ENCODE data around the gene TMEM41A. TPM values are rescaled to one million over a fixed set of nuclear protein-coding genes. Genes with fewer than 3 reads are reported as not detected.
"Not testable (repeated sequence)": the region's sequence is repeated elsewhere in the genome, so short reads cannot be mapped to it uniquely, and the experiment has no call there.

Gene TMEM41A
- total RNA-seq, 3 donors from 2014 or later: 25.1 to 28.0 (median 25.6) TPM

DNA sequence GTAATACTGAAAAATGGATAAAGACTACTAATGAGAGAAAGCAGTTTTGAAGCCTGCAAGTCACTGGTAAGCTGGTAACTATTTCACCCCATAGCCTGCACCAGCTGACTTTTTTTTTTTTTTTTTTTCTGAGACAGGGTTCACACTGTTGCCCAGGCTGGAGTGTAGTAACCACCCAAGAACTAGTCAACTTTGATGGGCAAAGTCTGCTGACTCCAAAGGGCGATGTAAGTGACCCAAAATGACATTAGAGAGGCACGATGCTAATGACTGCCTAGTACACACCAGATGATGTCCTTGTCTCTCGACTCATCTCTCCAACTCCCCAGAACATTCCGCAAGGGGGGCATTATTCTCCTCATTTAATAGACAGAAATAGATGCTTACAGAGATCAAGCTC lies 12.9 kb upstream of the TMEM41A start:
- no peaks in the 10 kb centered on the region for H3K36me3 Mint-ChIP-seq (ENCODE audit: insufficient read depth)
- peaks cover 8% of the 10 kb centered on the region for H3K27me3 Mint-ChIP-seq (ENCODE audit: low read depth)
- no peaks in the 10 kb centered on the region for H3K9me3 Mint-ChIP-seq
- ATAC-seq (no peak), DNase-seq (no peak)
- H3K4me3 Mint-ChIP-seq: no peak overlapping the region
- no peaks in the 10 kb centered on the region for H3K4me1 Mint-ChIP-seq (ENCODE audit: low read depth)

GRCh38 chr3:185508335-185508991 lies 9.6 kb upstream of the TMEM41A start:
- Mint-ChIP-seq H3K9me3 (no peaks in the 10 kb centered on the region), H3K4me1 (ENCODE audit: low read depth) (no peaks in the 10 kb centered on the region), H3K4me3 (no peak overlapping the region), H3K36me3 (ENCODE audit: insufficient read depth) (no peaks in the 10 kb centered on the region), H3K27me3 (ENCODE audit: low read depth) (peaks cover 5% of the 10 kb centered on the region)
- DNase-seq: no peak
- ATAC-seq: no peak

DNA sequence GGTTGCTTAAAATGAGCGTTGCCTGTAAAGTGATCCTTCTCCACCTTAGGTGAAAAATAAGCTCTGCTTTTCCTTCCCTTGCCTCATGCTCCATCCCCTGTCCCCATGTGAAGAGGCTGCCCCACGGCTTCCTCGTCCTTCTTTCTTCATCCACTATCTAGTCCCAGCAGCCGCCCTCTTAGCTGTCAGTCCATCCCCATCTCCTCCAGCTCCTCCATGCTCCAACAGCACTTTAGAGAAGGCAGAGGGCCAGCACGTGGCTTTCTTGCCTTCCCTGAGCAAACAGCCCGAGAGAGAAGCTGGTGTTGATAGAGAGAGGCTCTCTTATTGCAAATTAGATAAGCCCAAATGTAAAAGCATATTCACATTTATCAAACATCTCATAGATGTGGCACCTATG lies 9.0 kb upstream of the TMEM41A start:
- Mint-ChIP-seq H3K4me1 (ENCODE audit: low read depth) (no peaks in the 10 kb centered on the region), H3K9me3 (no peaks in the 10 kb centered on the region), H3K4me3 (no peak overlapping the region), H3K36me3 (ENCODE audit: insufficient read depth) (no peaks in the 10 kb centered on the region), H3K27me3 (ENCODE audit: low read depth) (peaks cover 2% of the 10 kb centered on the region)
- no peak for ATAC-seq
- no peak for DNase-seq

DNA sequence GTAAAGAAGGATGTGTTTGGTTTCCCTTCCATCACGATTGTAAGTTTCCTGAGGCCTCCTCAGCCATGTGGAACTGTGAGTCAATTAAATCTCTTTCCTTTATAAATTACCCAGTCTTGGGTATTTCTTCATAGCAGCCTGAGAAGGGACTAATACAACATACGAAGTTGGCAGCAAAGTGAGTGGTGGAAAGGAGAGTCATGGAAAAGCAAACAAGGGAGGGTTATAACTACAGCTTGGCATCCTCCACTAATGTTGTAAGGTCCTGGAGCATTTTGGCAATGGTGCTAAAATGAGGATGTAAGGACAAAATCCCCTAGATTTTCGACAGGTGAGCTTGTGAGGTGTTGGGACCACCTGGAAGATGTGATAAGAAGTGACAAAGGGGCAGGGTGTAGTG lies 5.8 kb upstream of the TMEM41A start:
- Mint-ChIP-seq H3K9me3 (no peaks in the 10 kb centered on the region), H3K4me3 (no peak overlapping the region), H3K36me3 (ENCODE audit: insufficient read depth) (no peaks in the 10 kb centered on the region), H3K27me3 (ENCODE audit: low read depth) (peaks cover 5% of the 10 kb centered on the region), H3K4me1 (ENCODE audit: low read depth) (no peaks in the 10 kb centered on the region)
- DNase-seq (no peak), ATAC-seq (no peak)

GRCh38 chr3:185503521-185503920 lies 4.7 kb upstream of the TMEM41A start:
- Mint-ChIP-seq H3K4me1 (ENCODE audit: low read depth) (peaks cover 3% of the 10 kb centered on the region), H3K27me3 (ENCODE audit: low read depth) (peaks cover 5% of the 10 kb centered on the region), H3K36me3 (ENCODE audit: insufficient read depth) (no peaks in the 10 kb centered on the region), H3K9me3 (no peaks in the 10 kb centered on the region), H3K4me3 (no peak overlapping the region)
- ATAC-seq (no peak), DNase-seq (no peak)

GRCh38 chr3:185502987-185503386 lies 4.2 kb upstream of the TMEM41A start:
- ATAC-seq: no peak
- H3K36me3 Mint-ChIP-seq (ENCODE audit: insufficient read depth): no peaks in the 10 kb centered on the region
- DNase-seq: no peak
- peaks cover 5% of the 10 kb centered on the region for H3K4me1 Mint-ChIP-seq (ENCODE audit: low read depth)
- H3K27me3 Mint-ChIP-seq (ENCODE audit: low read depth): peaks cover 4% of the 10 kb centered on the region
- no peak overlapping the region for H3K4me3 Mint-ChIP-seq
- H3K9me3 Mint-ChIP-seq: no peaks in the 10 kb centered on the region

DNA sequence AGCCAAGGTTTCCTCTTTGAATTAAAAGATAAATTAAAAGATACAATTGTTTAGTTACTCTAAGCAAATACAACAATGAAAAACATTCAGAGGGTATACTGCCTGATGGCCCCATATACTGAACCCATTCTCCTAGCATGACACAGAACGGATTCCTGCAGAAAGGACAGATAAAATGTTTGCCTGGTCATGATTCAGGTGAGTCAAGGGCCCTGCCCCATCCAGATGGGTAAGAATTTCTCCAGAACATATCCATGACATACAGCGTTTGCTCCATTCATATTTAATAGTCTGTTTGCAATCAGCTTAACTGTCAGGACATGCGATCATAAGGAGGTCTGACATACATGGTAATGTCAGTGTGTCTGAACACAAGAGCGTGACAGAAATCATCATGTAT lies 8.6 kb downstream of the TMEM41A start:
- DNase-seq: no peak
- no peak for ATAC-seq
- peaks cover 48% of the 10 kb centered on the region for H3K36me3 Mint-ChIP-seq (ENCODE audit: insufficient read depth)
- peaks cover 3% of the 10 kb centered on the region for H3K4me1 Mint-ChIP-seq (ENCODE audit: low read depth)
- no peaks in the 10 kb centered on the region for H3K27me3 Mint-ChIP-seq (ENCODE audit: low read depth)
- H3K9me3 Mint-ChIP-seq: no peaks in the 10 kb centered on the region
- no peak overlapping the region for H3K4me3 Mint-ChIP-seq

GRCh38 chr3:185489462-185489861 lies 9.4 kb downstream of the TMEM41A start:
- DNase-seq: no peak
- H3K36me3 Mint-ChIP-seq (ENCODE audit: insufficient read depth): peaks cover 46% of the 10 kb centered on the region
- no peak for ATAC-seq

GRCh38 chr3:185488465-185488864 lies 10.4 kb downstream of the TMEM41A start:
- Mint-ChIP-seq H3K4me3 (no peak overlapping the region), H3K9me3 (no peaks in the 10 kb centered on the region), H3K4me1 (ENCODE audit: low read depth) (peaks cover 3% of the 10 kb centered on the region), H3K27me3 (ENCODE audit: low read depth) (no peaks in the 10 kb centered on the region), H3K36me3 (ENCODE audit: insufficient read depth) (peaks cover 41% of the 10 kb centered on the region)
- DNase-seq: no peak
- no peak for ATAC-seq

More at GRCh38 chr3:185489462-185489861, 9.4 kb downstream of the TMEM41A start:
- peaks cover 3% of the 10 kb centered on the region for H3K4me1 Mint-ChIP-seq (ENCODE audit: low read depth)
- H3K27me3 Mint-ChIP-seq (ENCODE audit: low read depth): no peaks in the 10 kb centered on the region
- H3K9me3 Mint-ChIP-seq: no peaks in the 10 kb centered on the region
- no peak overlapping the region for H3K4me3 Mint-ChIP-seq

DNA sequence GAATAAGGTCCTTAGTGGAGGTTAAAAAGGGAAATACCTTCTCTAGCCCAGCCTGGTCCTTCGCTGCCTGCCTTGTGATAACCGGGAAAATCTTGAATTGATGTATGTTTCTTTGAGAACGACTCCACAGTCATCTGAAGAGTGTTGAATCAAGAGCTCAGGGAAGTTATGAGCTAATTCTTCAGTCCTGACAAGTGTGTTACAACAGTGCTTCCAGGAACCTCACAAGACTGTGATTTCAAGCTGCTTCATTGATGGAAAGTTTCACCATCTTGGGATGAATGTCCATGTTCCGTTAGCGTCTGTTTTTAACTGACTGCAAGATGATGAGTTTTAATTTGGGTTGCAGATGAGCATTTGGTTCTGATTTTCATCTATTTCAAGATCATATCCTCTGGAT lies 12.4 kb downstream of the TMEM41A start:
- Mint-ChIP-seq H3K4me3 (no peak overlapping the region), H3K9me3 (no peaks in the 10 kb centered on the region), H3K36me3 (ENCODE audit: insufficient read depth) (peaks cover 48% of the 10 kb centered on the region), H3K27me3 (ENCODE audit: low read depth) (no peaks in the 10 kb centered on the region), H3K4me1 (ENCODE audit: low read depth) (peaks cover 9% of the 10 kb centered on the region)
- ATAC-seq (no peak), DNase-seq (no peak)

- no peak for DNase-seq
- Mint-ChIP-seq H3K9me3 (no peaks in the 10 kb centered on the region), H3K4me3 (no peak overlapping the region), H3K4me1 (ENCODE audit: low read depth) (peaks cover 9% of the 10 kb centered on the region), H3K36me3 (ENCODE audit: insufficient read depth) (peaks cover 49% of the 10 kb centered on the region), H3K27me3 (ENCODE audit: low read depth) (no peaks in the 10 kb centered on the region)
- no peak for ATAC-seq
Observed at GRCh38 chr3:185484296-185484695, 14.5 kb downstream of the TMEM41A start.

DNA sequence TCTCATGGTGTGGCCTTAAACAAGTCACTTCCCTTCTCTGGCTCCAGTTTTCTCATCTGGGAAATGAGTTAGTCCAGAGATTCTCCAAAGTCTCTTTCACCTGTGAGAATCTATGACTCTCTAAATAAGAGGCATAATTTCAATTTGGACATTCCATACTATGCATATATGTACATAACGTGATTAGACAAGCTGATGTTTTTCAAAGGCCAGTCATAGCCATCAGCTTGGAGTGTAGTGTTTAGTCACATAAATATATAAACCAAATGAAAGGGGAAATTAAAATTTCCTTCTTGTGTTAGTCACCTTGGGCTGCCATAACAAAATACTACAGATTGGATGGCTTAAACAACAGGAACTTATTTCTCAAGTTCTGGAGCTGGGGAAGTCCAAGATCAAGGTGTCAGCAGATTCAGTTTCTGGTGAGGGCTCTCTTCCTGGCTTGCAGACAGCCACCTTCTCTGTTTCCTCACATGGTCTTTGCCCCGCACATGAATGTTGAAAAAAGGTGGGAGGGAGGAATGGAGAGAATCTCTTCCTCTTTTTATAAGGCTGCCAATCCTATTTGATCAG lies 19.4 kb downstream of the TMEM41A start:
- no peak for ATAC-seq
- Mint-ChIP-seq H3K4me3 (no peak overlapping the region), H3K36me3 (ENCODE audit: insufficient read depth) (peaks cover 38% of the 10 kb centered on the region), H3K4me1 (ENCODE audit: low read depth) (peaks cover 9% of the 10 kb centered on the region), H3K9me3 (no peaks in the 10 kb centered on the region), H3K27me3 (ENCODE audit: low read depth) (no peaks in the 10 kb centered on the region)
- no peak for DNase-seq

DNA sequence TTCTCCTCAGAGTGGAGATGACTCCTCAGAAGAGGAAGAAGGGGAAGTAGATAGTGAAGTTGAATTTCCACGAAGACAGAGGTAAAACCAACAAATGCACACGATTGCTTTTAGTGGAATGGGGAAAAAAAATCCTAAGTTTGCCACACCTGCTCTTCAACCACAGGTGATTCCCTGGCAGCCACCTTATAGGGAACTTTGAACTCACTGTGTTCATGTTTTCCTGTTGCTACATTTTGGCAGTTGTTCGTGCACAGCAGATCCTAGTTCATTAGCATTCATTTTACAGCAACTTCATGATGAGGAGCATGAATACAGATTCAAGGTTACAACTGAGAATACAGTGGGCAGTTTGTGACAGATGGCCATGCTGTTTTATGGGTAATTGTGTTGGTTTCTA lies 21.5 kb downstream of the TMEM41A start:
- Mint-ChIP-seq H3K27me3 (ENCODE audit: low read depth) (no peaks in the 10 kb centered on the region), H3K9me3 (no peaks in the 10 kb centered on the region), H3K4me3 (no peak overlapping the region), H3K4me1 (ENCODE audit: low read depth) (no peaks in the 10 kb centered on the region), H3K36me3 (ENCODE audit: insufficient read depth) (peaks cover 36% of the 10 kb centered on the region)
- no peak for ATAC-seq
- DNase-seq: no peak

DNA sequence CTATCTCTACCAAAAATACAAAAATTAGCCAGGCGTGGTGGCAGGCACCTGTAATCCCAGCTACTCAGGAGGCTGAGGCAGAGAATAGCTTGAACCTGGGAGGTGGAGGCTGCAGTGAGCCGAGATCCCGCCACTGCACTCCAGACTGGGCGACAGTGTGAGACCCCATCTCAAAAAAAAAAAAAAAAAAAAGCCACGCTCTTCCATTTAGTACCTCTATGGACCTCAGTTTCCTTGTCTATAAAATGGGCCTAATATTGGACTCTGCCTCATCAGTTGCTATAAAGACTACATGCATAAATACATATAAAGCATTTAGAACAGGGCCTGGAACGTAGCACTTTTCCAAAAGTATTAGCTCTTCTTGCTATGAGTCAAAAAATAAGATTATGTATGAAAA lies 23.9 kb downstream of the TMEM41A start:
- not testable (repeated sequence) for H3K4me1 Mint-ChIP-seq (ENCODE audit: low read depth); H3K27me3 Mint-ChIP-seq (ENCODE audit: low read depth); H3K9me3 Mint-ChIP-seq; DNase-seq; ATAC-seq; H3K4me3 Mint-ChIP-seq
- H3K36me3 Mint-ChIP-seq (ENCODE audit: insufficient read depth): peaks cover 21% of the 10 kb centered on the region

DNA sequence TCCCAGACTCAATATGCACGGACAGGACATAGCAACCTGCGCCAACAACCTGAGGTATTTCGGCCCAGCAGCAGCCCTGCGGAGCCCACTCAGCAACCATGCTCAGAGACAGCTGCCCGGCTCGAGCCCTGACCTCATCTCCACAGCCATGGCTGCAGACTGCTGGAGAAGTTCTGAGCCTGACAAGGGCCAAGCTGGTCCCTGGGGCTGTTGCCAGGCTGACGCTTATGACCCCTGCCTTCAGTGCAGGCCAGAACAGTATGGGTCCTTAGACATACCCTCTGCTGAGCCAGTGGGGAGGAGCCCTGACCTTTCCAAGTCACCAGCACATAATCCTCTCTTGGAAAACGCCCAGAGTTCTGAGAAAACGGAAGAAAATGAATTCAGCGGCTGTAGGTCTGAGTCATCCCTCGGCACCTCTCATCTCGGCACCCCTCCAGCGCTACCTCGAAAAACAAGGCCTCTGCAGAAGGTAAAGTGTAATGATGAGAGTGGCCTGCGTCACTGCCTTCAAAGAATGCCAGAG lies 25.5 kb downstream of the TMEM41A start:
- Mint-ChIP-seq H3K27me3 (ENCODE audit: low read depth) (no peaks in the 10 kb centered on the region), H3K4me1 (ENCODE audit: low read depth) (no peaks in the 10 kb centered on the region), H3K4me3 (no peak overlapping the region)

More for the DNA sequence above, 25.5 kb downstream of the TMEM41A start:
- Mint-ChIP-seq H3K9me3 (no peaks in the 10 kb centered on the region), H3K36me3 (ENCODE audit: insufficient read depth) (peaks cover 19% of the 10 kb centered on the region)
- no peak for ATAC-seq
- DNase-seq: no peak
